Measurements from ENCODE around the gene STXBP4. TPM values are rescaled to one million over a fixed set of nuclear protein-coding genes. Genes with fewer than 3 reads are reported as not detected.

Gene STXBP4
- total and polyA plus RNA-seq, 2 donors (not counting 3 experiments of a cell fraction or from before 2014, with no cell fraction given) = 1.9 to 12.9 TPM

GRCh38 chr17:54945231-54945630, 23.3 kb upstream of the STXBP4 start:
- H3K27ac ChIP-seq (ENCODE audit: insufficient read depth, low read depth, low read length) = no peak overlapping the region
- CTCF ChIA-PET = interaction anchor here (1.8 kb wide), 1 partner anchor 29 kb away, joined by 5 read pairs; no protein-coding TSS in a partner anchor
- BruUV-seq (replicated peaks) = no TSS peak
- no peaks in the 10 kb centered on the region for H4K20me1 ChIP-seq (replicated peaks; ENCODE audit: control insufficient read depth, extremely low read depth, insufficient read depth, low read length)
- no peaks in the 10 kb centered on the region for H3K79me2 ChIP-seq (ENCODE audit: control insufficient read depth, insufficient read depth, low read length)
- no peak overlapping the region for H3K9ac ChIP-seq (replicated peaks; ENCODE audit: extremely low read depth, insufficient read depth, low read length)
- no peaks in the 10 kb centered on the region for H3K9me3 ChIP-seq (replicated peaks; ENCODE audit: control insufficient read depth, insufficient read depth, low read length)
- dilution Hi-C loops (cut with MboI; ENCODE audit: extremely low pct_ligation_motif_present, low sequenced_read_pairs) = no loop called here
- peaks cover 7% of the 10 kb centered on the region for H3K4me1 ChIP-seq (ENCODE audit: control insufficient read depth, extremely low read depth, insufficient read depth, low read length)
- no peaks in the 10 kb centered on the region for H3K9me1 ChIP-seq (replicated peaks; ENCODE audit: control insufficient read depth, extremely low read depth, insufficient read depth, low read length)
- FAIRE-seq = no peak
- no peak for DNase-seq (ENCODE audit: low read depth, low spot score)
- no peak overlapping the region for H3K4me3 ChIP-seq (replicated peaks in 1 of 3; ENCODE audit: insufficient read depth in 1 of 3, low read depth in 1 of 3, low read length in 3 of 3)
- peaks cover 0 to 2% of the 10 kb centered on the region in 2 experiments for H3K27me3 ChIP-seq (ENCODE audit: control insufficient read depth in 2 of 2, insufficient read depth in 2 of 2, low read length in 2 of 2)
- POLR2A ChIA-PET = interaction anchor here (0.7 kb wide), 1 partner anchor 10 kb away, joined by 3 read pairs; no protein-coding TSS in a partner anchor
- intact Hi-C loops (cut with micrococcal nuclease) = no loop called here
- no peak overlapping the region for H2AFZ ChIP-seq (ENCODE audit: low read depth, low read length)
- H3K36me3 ChIP-seq (ENCODE audit: control insufficient read depth in 2 of 2, extremely low read depth in 1 of 2, insufficient read depth in 2 of 2, low read length in 2 of 2) = no peaks in the 10 kb centered on the region
- TF ChIP-seq POLR2AphosphoS5 (IDR thresholded peaks at IDR 0.05; ENCODE audit: insufficient read depth, low read depth, low read length) (no peak), POLR2A (IDR thresholded peaks at IDR 0.05; ENCODE audit: low read depth, low read length) (no peak), FOS (IDR thresholded peaks at IDR 0.05; ENCODE audit: borderline replicate concordance, insufficient read depth, low read length) (no peak), MYC (IDR thresholded peaks at IDR 0.05; ENCODE audit: low read depth, low read length) (no peak), JUN (IDR thresholded peaks at IDR 0.05; ENCODE audit: borderline replicate concordance, insufficient read depth, insufficient read length, low read depth) (no peak), MAX (IDR thresholded peaks at IDR 0.05; ENCODE audit: insufficient read depth, insufficient read length) (no peak), EZH2 (IDR thresholded peaks at IDR 0.05; ENCODE audit: borderline replicate concordance, low read depth, low read length, severe bottlenecking) (no peak)
- TF ChIP-seq, protein P1, sequence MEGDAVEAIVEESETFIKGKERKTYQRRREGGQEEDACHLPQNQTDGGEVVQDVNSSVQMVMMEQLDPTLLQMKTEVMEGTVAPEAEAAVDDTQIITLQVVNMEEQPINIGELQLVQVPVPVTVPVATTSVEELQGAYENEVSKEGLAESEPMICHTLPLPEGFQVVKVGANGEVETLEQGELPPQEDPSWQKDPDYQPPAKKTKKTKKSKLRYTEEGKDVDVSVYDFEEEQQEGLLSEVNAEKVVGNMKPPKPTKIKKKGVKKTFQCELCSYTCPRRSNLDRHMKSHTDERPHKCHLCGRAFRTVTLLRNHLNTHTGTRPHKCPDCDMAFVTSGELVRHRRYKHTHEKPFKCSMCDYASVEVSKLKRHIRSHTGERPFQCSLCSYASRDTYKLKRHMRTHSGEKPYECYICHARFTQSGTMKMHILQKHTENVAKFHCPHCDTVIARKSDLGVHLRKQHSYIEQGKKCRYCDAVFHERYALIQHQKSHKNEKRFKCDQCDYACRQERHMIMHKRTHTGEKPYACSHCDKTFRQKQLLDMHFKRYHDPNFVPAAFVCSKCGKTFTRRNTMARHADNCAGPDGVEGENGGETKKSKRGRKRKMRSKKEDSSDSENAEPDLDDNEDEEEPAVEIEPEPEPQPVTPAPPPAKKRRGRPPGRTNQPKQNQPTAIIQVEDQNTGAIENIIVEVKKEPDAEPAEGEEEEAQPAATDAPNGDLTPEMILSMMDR (IDR thresholded peaks at IDR 0.05; ENCODE audit: extremely low read depth in 1 of 2, insufficient read depth in 1 of 2, low read depth in 1 of 2, low read length in 2 of 2) = no peak
- H3K4me2 ChIP-seq (ENCODE audit: insufficient read depth, low read length) = no peak overlapping the region
